SK-N-DZ (cell line): Measurements from ENCODE around the gene TAOK3. TPM values are rescaled to one million over a fixed set of nuclear protein-coding genes. Genes with fewer than 3 reads are reported as not detected.
"Not testable (repeated sequence)": the region's sequence is repeated elsewhere in the genome, so short reads cannot be mapped to it uniquely, and the experiment has no call there.

Experiments
- DNase-seq: peaks from one replicate; pipeline ENCODE4 v3.0.0-alpha.2; 2015; ENCODE audit warnings: low spot score
- polyA plus RNA-seq, 2 experiments: library from polyadenylated mRNA; depleted of rRNA; stranded (reverse); fragments of >200 nt; gene quantifications; 2 replicates each; pipeline ENCODE4 v1.2.3, GENCODE V29; 2014

The TAOK3 gene
- 10.3 and 12.1 TPM in 2 replicates for polyA plus RNA-seq (2014; cell fraction: cytosol; rRNA removed)
- 15.9 and 28.0 TPM in 2 replicates for polyA plus RNA-seq (2014; cell fraction: nucleus; rRNA removed)

DNA sequence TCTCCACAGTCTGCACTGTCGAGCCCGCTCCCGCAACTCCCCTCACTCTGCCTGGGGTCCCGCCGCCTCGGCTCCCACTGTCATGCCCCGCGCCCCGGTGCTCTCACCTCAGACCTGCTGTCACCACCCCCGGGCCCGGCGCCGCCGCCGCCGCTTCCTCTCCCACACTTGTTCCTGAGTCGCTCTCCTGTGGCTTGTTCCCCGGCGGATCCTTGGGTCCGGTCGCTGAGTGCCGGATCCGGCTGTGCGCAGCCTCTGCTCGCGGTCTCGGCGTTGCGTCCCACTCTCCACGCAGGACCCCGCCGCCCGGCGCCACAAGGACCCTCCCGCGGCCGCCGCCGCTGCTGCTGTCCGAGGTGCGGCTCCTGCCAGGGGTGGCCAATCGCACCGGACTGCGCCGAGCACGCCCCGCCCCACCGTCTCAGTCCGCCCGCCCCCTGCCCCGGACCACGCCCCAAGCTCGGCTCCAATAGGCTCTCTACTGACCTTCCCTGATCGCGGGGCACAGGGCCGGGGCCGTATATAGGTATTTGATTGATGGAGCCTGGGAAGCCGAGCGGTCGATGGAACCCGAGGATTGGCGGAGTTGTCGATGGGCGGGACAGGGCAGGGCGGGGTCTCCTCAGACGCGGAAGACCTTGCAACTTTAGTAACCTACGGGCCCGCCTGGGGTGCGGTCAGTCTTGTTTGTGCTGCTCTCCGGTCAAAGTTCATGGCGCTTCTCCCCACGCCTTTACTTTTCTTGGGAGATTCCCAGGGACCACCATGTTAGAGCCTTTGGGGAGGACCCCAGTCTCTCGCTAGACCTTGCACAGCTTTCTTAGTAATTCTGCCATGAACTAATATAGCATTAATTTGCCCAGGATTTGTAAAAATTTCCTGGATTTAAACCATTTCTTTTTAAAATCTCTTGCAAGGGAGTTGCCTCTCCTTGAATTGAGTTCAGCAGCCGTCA is at the start of gene TAOK3:
Gene TAOK3 (minus strand): TSS at position 367 of the 955 bp plus-strand sequence. CDS start 117,340 bp downstream, outside the sequence.
- DNase-seq = peak; percentile 98

DNA sequence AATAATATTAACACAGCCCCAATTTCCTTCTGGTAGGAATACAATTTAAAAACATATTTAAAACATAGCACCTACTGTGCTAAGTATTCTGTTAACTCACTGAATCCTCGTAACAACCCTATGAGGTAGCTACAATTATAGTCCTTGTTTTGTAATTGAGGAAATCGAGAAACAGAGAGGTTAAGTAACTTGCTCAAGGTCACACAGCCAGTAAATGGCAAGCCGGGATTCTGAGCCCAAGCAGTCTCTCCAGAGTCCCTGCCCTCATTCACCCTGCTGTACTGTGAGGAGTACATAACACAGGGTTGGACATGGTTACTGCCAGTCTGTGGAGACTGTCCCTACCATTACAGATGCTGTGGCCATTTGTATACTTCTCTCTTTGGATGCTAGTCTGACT is 48.0 kb upstream of the TAOK3 start:
- no peak for DNase-seq

- DNase-seq = no peak
Observed at GRCh38 chr12:118418385-118419057, 45.8 kb upstream of the TAOK3 start.

DNA sequence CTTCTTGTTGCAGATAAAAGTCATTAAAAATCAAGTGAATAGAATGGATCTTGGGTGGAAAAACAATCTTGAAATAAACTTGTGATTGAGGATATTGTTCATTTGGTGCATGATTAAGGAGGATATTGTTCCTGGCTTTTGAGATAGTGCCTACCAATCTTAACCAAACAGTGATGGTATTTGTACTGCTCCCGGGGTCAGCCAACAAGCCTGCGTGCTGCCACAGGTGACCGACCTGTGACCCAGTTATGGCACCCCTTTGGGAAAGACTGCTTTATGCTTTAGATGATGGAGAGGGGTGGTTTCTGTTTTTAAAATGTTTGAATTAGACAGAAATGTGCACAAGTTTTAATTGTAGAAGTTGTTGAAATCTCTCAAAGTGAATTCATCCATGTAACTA is 45.2 kb upstream of the TAOK3 start:
- DNase-seq = no peak

- DNase-seq = no peak
Observed at GRCh38 chr12:118409834-118410233, 37.1 kb upstream of the TAOK3 start.

DNA sequence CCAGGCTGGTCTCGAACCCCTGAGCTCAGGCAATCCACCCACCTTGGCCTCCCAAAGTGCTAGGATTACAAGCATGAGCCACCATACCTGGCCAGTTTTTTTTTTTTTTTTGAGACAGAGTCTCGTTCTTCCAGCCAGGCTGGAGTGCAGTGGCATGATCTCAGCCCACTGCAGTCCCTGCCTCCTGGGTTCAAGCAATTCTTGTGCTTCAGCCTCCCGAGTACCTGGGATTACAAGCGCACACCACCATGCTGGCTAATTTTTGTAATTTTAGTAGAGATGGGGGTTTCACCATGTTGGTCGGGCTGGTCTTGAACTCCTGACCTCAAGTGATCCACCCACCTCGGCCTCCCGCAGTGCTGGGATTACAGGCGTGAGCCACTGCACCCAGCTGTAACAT is 35.5 kb upstream of the TAOK3 start:
- not testable (repeated sequence) for DNase-seq

GRCh38 chr12:118404876-118405521 is 32.3 kb upstream of the TAOK3 start:
- DNase-seq = peak; percentile 58

GRCh38 chr12:118402251-118402650 is 29.5 kb upstream of the TAOK3 start:
- no peak for DNase-seq

DNA sequence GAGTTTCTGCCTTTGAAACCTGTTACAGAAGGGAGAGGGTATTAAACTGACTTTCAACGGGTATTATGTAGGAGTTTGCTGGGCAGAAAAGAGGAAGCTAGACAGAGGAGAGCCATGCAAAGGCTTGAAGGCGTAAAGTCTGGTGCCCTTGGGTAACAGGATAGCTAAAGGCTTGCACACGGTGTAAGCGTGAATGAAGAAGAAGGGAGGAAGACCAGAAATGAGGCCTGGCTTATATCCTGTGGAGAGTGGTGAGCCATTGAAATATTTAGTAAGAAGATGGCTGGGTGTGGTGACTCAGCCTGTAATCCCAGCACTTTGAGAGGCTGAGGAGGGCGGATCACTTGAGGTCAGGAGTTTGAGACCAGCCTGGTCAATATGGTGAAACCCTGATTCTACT is 26.2 kb upstream of the TAOK3 start:
- DNase-seq = no peak

DNA sequence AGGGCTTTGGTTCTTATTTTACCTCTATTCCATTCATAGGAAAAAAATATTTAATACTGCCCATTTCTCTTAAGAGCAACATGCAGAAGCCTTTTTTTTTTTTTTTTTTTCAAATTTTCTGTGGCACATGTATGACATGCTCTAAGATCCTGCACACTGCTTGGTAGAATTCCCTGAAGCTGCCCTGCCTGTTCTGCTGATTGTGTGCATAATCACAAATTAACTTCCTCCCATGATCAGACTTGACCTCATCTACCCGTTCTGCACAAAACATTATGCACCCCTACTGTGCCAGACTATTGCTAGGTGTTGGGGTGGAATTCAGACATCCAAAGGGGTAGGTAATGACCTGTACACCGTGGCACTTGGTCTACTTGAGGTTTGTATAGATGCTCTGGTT is 25.8 kb upstream of the TAOK3 start:
- no peak for DNase-seq

DNA sequence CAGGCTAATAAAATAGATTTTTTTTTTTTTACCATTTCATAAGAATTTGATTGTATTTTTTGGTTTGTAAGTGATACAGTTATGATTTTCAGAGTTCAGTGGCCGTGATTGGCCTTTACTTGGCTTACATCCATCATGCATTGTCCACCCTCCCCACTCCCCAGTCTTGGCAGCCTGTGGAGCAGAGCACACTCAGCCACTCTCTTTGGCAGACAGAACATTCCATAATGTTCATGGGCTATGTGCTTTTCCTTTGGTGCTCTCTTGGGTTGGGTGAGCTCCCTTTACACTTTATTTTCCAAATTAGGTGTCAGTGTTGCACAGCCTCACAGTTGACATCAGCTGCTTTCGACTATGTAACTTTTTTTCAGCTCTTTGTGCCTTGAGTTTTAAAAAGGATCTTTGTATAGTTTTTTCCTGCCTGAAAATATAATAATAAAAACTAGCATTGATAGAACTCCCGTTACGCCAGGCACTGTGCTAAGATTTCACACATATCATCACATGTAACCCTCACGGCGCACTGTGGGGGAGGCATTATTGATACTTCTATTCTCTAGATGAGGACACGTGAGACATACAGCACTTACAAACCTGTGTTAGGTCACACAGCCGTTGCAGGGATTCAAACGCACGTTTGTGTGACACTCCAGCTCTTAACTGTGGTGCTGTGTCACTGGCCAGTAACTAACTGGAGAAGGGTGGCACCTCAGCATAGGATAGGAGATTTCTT is 25.2 kb upstream of the TAOK3 start:
- no peak for DNase-seq

DNA sequence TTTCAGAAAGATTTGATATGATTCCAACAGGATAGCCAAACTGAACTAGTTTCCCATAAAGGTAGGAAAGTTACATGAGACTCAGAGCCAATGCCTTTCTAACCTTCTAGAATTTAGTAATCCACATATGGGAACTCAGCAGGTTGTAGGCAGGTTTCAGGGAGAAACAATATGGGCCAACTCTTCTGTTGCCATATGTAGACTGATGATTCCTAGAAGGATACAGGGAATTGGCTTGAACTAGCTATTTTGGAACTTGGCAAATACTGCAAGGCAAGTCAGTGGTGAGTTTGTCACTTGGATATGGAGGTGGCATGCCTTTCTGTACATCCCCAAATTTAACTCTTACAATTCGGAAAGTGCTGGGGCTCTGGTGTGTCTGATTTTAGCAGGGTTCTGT is 19.1 kb upstream of the TAOK3 start:
- no peak for DNase-seq

DNA sequence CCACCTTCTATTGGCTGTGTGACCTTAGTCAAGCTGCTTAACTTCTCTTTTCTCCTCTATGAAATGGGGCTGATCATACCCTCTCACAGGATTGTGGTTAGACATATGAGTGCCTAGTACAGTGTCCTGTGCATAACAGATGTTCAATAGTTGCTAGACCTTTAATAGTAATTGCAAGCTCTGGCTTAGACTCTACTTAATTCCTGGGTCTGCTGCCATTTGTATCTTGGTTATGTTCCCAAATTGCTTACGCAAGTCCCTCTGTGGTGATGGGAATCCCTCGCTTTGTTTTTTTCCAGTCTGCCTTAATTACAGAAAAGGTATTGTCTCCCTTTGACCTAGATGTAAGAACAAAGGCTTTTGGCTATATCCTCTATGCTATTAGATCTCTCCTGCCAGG is 18.7 kb upstream of the TAOK3 start:
- no peak for DNase-seq

- peak; percentile 65 for DNase-seq
Observed at GRCh38 chr12:118377884-118378470, 5.3 kb upstream of the TAOK3 start.

DNA sequence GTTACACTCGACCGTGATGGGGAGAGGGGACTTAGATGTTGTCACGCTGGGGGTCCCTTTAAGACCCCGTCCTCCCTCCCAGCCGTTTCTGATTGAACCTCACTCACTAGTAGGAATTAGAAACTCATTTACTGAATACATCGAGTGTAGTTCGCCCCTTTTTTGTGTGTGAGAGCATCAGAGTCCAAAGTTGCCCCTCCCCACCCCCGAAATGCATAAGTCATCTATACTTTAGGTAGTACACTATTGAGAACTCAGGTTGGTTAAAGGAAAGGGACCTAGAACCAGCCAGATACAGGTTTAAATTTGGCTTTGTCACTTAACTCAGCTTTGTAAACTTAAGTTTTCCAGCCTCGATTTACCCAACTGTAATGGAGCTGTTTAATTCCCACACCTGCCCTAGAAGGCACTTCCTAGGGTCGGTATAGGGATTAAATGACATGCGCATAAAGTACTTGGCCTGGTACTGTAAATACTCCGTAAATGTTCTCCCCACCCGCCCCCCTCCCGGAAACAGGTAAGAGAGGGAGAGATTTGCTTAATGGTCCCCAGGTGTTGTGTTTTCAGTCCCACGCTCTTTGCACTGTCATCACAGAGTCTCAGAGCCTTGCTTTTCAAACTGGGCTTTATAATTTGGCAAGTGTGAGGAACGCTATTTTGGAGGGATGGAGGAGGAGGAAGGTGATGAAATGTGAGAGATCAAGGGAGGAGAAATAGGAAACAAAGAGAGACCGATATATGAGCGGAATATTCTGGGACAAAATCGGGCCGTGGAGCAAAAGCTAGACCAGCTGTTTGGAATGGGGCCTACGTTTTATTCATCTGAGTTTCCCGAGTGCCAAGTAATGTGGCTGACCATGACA is 4.5 kb upstream of the TAOK3 start:
- peak; percentile 17 for DNase-seq

- peak; percentile 86 for DNase-seq
Observed at GRCh38 chr12:118376089-118377020, 3.6 kb upstream of the TAOK3 start, which contains the start of gene SUDS3. TSS of gene SUDS3 (plus strand) at chr12:118376555. CDS start at chr12:118376692, 137 bp downstream.

- DNase-seq = no peak
Observed at GRCh38 chr12:118375348-118375747, 2.6 kb upstream of the TAOK3 start.

DNA sequence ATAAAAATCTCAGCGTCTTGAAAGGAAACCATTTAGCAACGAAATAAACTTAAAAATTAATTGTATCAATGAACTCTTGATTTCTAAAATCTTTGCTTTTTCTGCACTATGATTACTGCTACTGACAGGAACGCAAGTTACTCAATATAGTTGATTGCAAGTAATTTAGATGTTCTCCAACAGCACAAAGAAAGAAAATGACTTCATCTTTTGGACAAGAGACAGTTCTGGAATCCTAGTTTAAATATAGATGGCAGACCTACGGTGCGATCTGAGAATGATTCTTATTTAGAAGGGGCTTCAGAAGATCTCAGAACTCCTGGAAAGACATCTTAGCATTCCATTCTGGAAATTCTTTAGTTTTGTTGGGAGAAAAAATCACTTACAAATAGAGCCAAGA is 2.2 kb upstream of the TAOK3 start:
- DNase-seq = no peak
